ENCODE data around the gene SMYD3.

The SMYD3 gene

DNA sequence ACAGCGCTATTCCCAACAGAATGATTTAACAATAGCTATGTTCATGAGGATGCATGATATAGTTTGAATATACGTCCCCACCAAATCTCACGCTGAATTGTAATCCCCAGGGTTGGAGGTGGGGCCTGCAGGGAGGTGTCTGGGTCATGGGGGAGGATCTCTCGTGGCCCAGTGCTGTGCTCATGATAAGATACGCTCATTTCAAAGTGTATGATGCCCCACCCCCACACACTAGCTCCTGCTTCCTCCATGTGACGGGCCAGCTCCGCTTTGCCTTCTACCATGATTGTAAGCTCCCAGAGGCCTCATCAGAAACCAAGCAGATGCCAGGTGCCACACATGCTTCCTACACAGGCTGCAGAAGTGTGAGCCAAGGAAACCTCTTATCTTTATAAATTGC is 93.6 kb downstream of the SMYD3 start:
- TF ChIP-seq, protein P1, sequence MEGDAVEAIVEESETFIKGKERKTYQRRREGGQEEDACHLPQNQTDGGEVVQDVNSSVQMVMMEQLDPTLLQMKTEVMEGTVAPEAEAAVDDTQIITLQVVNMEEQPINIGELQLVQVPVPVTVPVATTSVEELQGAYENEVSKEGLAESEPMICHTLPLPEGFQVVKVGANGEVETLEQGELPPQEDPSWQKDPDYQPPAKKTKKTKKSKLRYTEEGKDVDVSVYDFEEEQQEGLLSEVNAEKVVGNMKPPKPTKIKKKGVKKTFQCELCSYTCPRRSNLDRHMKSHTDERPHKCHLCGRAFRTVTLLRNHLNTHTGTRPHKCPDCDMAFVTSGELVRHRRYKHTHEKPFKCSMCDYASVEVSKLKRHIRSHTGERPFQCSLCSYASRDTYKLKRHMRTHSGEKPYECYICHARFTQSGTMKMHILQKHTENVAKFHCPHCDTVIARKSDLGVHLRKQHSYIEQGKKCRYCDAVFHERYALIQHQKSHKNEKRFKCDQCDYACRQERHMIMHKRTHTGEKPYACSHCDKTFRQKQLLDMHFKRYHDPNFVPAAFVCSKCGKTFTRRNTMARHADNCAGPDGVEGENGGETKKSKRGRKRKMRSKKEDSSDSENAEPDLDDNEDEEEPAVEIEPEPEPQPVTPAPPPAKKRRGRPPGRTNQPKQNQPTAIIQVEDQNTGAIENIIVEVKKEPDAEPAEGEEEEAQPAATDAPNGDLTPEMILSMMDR (IDR thresholded peaks at IDR 0.05; ENCODE audit: borderline replicate concordance, insufficient read depth, low read depth, low read length): no peak
- H3K4me3 ChIP-seq (ENCODE audit: low read depth, low read length): no peak overlapping the region

DNA sequence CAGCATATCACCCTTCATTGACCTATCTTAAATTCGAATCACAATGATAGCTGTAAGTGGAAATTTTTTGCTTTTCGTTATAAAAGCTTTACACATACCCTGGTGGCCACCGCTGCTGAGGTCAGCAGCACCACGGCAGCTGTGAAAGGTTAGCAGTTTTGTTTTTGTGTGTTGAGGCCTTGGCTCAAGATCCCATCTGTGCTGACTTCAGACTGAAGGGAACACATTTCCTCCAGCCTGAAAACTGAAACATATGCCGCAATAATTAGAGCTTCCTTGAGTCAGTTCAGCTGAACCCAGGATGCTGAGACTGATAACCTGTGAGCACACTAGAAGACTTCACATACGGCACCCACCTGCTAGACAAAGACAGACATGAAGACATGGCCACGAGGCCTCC is 103.0 kb downstream of the SMYD3 start:
- TF ChIP-seq, protein P1 (IDR thresholded peaks at IDR 0.05; ENCODE audit: borderline replicate concordance, insufficient read depth, low read depth, low read length): no peak
- H3K4me3 ChIP-seq (ENCODE audit: low read depth, low read length): no peak overlapping the region

DNA sequence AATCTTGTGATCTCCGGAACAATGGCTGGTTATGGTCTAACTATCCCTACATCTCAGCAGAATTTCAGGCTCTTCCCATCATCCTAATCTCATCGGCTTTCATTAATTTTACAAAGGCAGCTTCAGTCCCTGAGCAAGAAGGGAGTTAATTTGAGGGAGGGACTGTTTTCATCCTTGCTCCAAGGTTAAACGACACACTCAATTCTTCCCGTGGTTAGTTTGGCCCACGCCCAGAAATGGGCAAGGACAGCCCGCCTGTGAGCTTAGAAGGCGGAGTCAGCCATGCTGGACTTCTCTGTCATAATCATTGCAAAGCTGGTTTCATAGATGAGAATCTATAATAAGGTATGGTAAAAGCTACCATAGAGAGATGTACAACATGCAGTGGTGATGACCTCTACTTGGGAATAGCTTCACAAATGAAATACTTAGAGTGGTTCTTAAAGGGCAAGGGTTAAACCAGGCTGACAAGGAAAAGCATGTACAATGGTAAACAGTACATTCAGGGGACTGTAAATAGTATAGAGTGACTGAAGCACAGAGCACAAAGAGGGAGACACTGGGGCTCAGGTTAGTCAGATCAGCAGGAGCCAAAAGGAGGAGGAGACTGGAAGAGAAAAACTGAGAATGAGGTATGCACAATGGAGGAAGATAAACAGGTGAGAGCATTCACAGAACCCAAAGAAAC is 108.8 kb downstream of the SMYD3 start:
- TF ChIP-seq, protein P1 (IDR thresholded peaks at IDR 0.05; ENCODE audit: borderline replicate concordance, insufficient read depth, low read depth, low read length): no peak
- H3K4me3 ChIP-seq (ENCODE audit: low read depth, low read length): no peak overlapping the region

DNA sequence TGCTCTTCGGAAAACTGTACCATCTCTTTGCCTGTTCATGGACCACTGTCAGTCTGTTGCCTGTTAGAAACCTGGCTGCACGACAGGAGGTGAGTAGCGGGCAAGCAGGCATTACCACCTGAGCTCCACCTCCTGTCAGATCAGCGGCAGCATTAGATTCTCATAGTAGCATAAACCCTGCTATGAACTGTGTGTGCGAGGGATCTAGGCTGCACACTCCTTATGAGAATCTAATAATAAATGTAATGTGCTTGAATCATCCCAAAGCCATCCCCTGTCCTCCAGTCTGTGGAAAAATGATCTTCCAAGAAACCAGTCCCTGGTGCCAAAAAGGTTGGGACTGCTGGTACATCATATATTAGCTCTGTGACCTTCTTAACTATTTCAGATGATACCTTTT is 110.0 kb downstream of the SMYD3 start:
- TF ChIP-seq, protein P1 (IDR thresholded peaks at IDR 0.05; ENCODE audit: borderline replicate concordance, insufficient read depth, low read depth, low read length): no peak
- H3K4me3 ChIP-seq (ENCODE audit: low read depth, low read length): no peak overlapping the region

DNA sequence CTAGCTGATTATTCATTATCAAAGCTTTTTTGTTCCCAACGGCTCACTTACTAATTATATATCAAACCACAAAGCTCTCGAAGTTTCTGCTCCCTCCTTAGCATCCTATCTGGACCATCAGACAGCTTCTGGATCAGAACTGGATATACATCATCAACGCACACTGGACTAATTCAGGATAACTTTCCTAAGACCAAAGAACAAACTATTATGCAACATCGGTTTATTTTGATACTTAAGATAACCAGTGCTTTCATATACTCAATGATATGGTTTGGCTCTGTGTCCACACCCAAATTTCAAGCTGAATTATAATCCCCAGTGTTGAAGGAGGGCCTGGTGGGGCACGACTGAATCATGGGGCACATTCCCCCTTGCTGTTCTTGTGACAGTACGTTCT is 110.8 kb downstream of the SMYD3 start:
- no peak overlapping the region for H3K4me3 ChIP-seq (ENCODE audit: low read depth, low read length)
- TF ChIP-seq, protein P1 (IDR thresholded peaks at IDR 0.05; ENCODE audit: borderline replicate concordance, insufficient read depth, low read depth, low read length): no peak

DNA sequence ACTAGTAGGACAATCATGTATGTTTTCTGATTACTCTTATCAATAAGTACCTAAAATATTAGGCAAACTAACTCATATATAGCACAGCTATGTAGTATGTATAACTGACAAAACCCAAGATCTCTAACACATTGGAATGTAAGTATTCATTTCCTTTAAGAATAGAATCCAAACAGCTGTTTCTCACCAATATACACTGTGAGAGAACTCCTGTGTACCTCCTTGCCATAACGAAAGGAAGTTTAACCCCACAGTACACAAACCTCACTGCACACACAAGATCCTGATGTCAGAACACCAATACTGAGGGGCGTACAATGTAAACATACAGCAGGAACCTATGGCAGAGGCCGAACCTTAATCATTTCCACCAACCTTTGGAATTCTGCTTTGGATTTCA is 113.0 kb downstream of the SMYD3 start:
- no peak overlapping the region for H3K4me3 ChIP-seq (ENCODE audit: low read depth, low read length)
- TF ChIP-seq, protein P1 (IDR thresholded peaks at IDR 0.05; ENCODE audit: borderline replicate concordance, insufficient read depth, low read depth, low read length): no peak

DNA sequence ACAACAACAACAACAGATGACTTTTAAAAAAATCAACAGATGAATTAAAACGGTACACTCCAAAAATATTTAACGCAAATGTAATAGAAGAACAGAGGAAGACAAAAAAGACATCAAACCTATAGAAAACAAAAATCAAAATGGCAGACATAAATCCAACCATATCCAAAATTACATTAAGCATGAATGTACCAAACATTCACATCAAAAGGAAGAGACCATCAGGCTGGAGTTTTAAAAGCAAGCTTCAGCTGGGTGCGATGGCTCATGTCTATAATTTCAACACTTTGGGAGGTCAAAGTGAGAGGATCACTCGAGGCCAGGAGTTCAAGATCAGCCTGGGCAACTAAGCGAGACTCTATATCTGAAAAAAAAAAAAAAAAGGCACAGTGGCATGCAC is 116.2 kb downstream of the SMYD3 start:
- no peak overlapping the region for H3K4me3 ChIP-seq (ENCODE audit: low read depth, low read length)
- TF ChIP-seq, protein P1 (IDR thresholded peaks at IDR 0.05; ENCODE audit: borderline replicate concordance, insufficient read depth, low read depth, low read length): no peak
